Vagina (tissue), 2 donors: ENCODE data around the gene PRR15.

Experiments used
- POLR2A ChIP-seq, 2 donors: fragments of 450-650 bp; IDR thresholded peaks; one replicate each; pipeline ENCODE4 v1.6.1; 2017; ENCODE audit warnings: antibody characterized with exemption in 2 of 2, mild to moderate bottlenecking in 2 of 2, moderate library complexity in 2 of 2
- POLR2AphosphoS5 ChIP-seq, 2 donors: sonication (generic); formaldehyde crosslinking; IDR thresholded peaks; one replicate each; pipeline ENCODE4 v1.9.0; 2017; ENCODE audit warnings: antibody characterized with exemption in 2 of 2, mild to moderate bottlenecking in 2 of 2, low read depth in 1 of 2; ENCODE audit not compliant: insufficient read depth in 1 of 2

DNA sequence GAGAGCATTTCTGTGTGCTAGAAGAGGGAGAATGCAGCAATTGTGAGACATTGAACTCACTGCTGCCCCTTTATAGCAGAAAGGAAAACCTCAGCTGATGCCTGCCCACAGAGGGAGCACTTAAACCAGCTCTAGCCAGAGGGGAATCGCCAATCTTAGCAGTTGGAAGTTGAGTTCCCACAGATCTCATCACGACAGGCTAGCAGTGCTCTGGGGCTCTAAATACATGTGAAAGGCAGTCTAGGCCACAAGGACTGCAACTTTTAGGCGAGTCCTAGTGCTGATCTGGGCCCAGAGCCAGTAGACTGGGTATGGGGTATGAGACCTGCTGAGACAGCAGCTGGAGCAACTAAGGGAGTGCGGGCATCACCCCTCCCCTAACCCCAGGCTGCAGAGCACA, 25.2 kb upstream of the PRR15 start:
- TF ChIP-seq POLR2AphosphoS5 (IDR thresholded peaks at IDR 0.05; ENCODE audit: insufficient read depth in 1 of 2, low read depth in 1 of 2): no peak
- no peak for TF ChIP-seq POLR2A (IDR thresholded peaks at IDR 0.05)
